K562 (cell line): Measurements from ENCODE around the gene MAD1L1. TPM values are rescaled to one million over a fixed set of nuclear protein-coding genes. Genes with fewer than 3 reads are reported as not detected.

Source experiments
- ATAC-seq: fragments of 200-7000 bp; cut with Tn5 transposase; 3 replicates; pipeline ENCODE4 v1.9.1; 2020; ENCODE audit warnings: moderate library complexity
- BruUV-seq: library from RNA; stranded (reverse); fragments of 400-500 nt; replicated peaks from 2 replicates; lab custom pipeline; 2021; lab: Mats Ljungman, UMichigan
- CTCF ChIA-PET: fragments of 300-600 bp; formaldehyde crosslinking; extraction: SDS; loops from one replicate; lab custom pipeline; 2021; ENCODE audit warnings: low intra/inter-chr PET ratio; lab: Yijun Ruan, JAX
- POLR2A ChIA-PET: fragments of 300-600, 350-650 bp; sonication (Branson Sonifier 250); formaldehyde crosslinking; extraction: SDS; loops from one replicate; lab custom pipeline; 2021; ENCODE audit warnings: antibody characterized with exemption, inconsistent platforms; lab: Yijun Ruan, JAX
- DNase-seq, 4 experiments: peaks; one replicate each; pipeline versions ENCODE4 v3.0.0 to v3.0.0-alpha.2; 2011 to 2018; ENCODE audit warnings: low spot score in 3 of 4, mixed read lengths in 3 of 4; ENCODE audit errors: extremely low read depth in 1 of 4
- FAIRE-seq: peaks from 2 replicates; lab custom pipeline; 2011; peaks lifted over from hg19 to GRCh38; lab: Jason Lieb, UNC
- H2AFZ ChIP-seq: 2 replicates; pipeline ENCODE4 v1.6.0; 2011; ENCODE audit warnings: low read depth, low read length, control low read depth, inconsistent platforms
- H3K27ac ChIP-seq: fragments of 200-600 bp; 3 replicates; pipeline ENCODE4 v1.8.0; 2011; ENCODE audit warnings: low read depth, mild to moderate bottlenecking, control low read depth, inconsistent platforms, low read length, moderate library complexity, mixed read lengths; ENCODE audit errors: extremely low read depth
- H3K27me3 ChIP-seq, 2 experiments: fragments of 300-600 bp in 1 of 2; 2 replicates in 1 of 2; 3 replicates in 1 of 2; pipeline versions ENCODE4 v1.6.0 to v1.8.0; 2011; ENCODE audit warnings: inconsistent platforms in 2 of 2, low read length in 2 of 2, mild to moderate bottlenecking in 1 of 2, mixed read lengths in 1 of 2, moderate library complexity in 1 of 2; ENCODE audit not compliant: control insufficient read depth in 2 of 2, insufficient read depth in 2 of 2
- H3K36me3 ChIP-seq: fragments of 300-600 bp; 3 replicates; pipeline ENCODE4 v1.8.0; 2011; ENCODE audit warnings: mild to moderate bottlenecking, low read length, inconsistent platforms; ENCODE audit not compliant: control insufficient read depth, insufficient read depth
- H3K4me1 ChIP-seq, 2 experiments: fragments of 200-600 bp in 1 of 2; replicated peaks in 1 of 2; 2 replicates in 1 of 2; 3 replicates in 1 of 2; pipeline versions ENCODE4 v1.5.1 to v1.8.0; 2011; ENCODE audit warnings: inconsistent platforms in 2 of 2, low read length in 2 of 2, mild to moderate bottlenecking in 1 of 2, mixed read lengths in 1 of 2, moderate library complexity in 1 of 2; ENCODE audit not compliant: control insufficient read depth in 2 of 2, insufficient read depth in 2 of 2
- H3K4me2 ChIP-seq: 2 replicates; pipeline ENCODE4 v1.6.1; 2011; ENCODE audit warnings: low read length, control low read depth, inconsistent platforms, mixed read lengths; ENCODE audit not compliant: insufficient read depth
- H3K4me3 ChIP-seq: fragments of 200-600 bp; sonication (generic), shearing (Covaris generic); 2 replicates; pipeline ENCODE4 v1.5.1; 2016; ENCODE audit warnings: control low read depth, inconsistent platforms
- H3K79me2 ChIP-seq: fragments of 200-600 bp; 3 replicates; pipeline ENCODE4 v1.8.0; 2011; ENCODE audit warnings: low read length, inconsistent platforms; ENCODE audit not compliant: control insufficient read depth, insufficient read depth
- H3K9ac ChIP-seq, 2 experiments: 2 replicates each; pipeline versions ENCODE4 v1.6.0 to v1.6.1; 2011; ENCODE audit warnings: low read depth in 2 of 2, low read length in 2 of 2, control low read depth in 1 of 2, inconsistent platforms in 1 of 2, mild to moderate bottlenecking in 1 of 2, mixed read lengths in 1 of 2; ENCODE audit not compliant: insufficient read depth in 1 of 2
- H3K9me1 ChIP-seq: one replicate; pipeline ENCODE4 v1.6.0; 2011; ENCODE audit warnings: inconsistent platforms, mild to moderate bottlenecking, low read length, moderate library complexity; ENCODE audit not compliant: control insufficient read depth, insufficient read depth
- H3K9me3 ChIP-seq: replicated peaks from 2 replicates; pipeline ENCODE4 v1.5.1; 2011; ENCODE audit warnings: low read depth, low read length, inconsistent platforms; ENCODE audit not compliant: control insufficient read depth, insufficient read depth
- H4K20me1 ChIP-seq: replicated peaks from 2 replicates; pipeline ENCODE4 v1.6.1; 2011; ENCODE audit warnings: low read length, inconsistent platforms, mixed read lengths; ENCODE audit not compliant: control insufficient read depth, insufficient read depth
- HSF4 ChIP-seq: fragments of 250-450 bp; sonication (Bioruptor Pico); IDR thresholded peaks from 2 replicates; pipeline ENCODE4 v2.1.2; 2022; ENCODE audit warnings: mild to moderate bottlenecking, moderate library complexity, borderline replicate concordance
- NELFE ChIP-seq: IDR thresholded peaks from 2 replicates; pipeline ENCODE4 v1.6.1; 2011; ENCODE audit warnings: mild to moderate bottlenecking; ENCODE audit not compliant: insufficient read depth, insufficient read length
- PBX2 ChIP-seq, 2 experiments: IDR thresholded peaks in 1 of 2; conservative IDR thresholded peaks in 1 of 2; 2 replicates each; pipeline ENCODE4 v1.6.1; 2016; ENCODE audit warnings: low read depth in 2 of 2, mild to moderate bottlenecking in 1 of 2, missing compliant biosample characterization in 1 of 2, missing genetic modification characterization in 1 of 2, moderate library complexity in 1 of 2
- TFE3 ChIP-seq: fragments of 450-650 bp; formaldehyde crosslinking; IDR thresholded peaks from 2 replicates; pipeline ENCODE4 v1.4.0; 2020; ENCODE audit warnings: mild to moderate bottlenecking, mixed read lengths
- WGBS: fragments of 100-300 bp; shearing (Covaris generic); methylation state at CpG from one replicate; pipeline ENCODE4 v1.1.6; 2016; ENCODE audit warnings: low coverage, mixed read lengths; ENCODE audit not compliant: insufficient coverage; ENCODE audit errors: missing lambda C conversion rate; 5-methylcytosine and 5-hydroxymethylcytosine counted together
- in situ Hi-C: fragments of 300-500 bp; cut with MboI; formaldehyde crosslinking; loops from 4 replicates; pipeline ENCODE4 v1.15.0; 2018; ENCODE audit warnings: inconsistent platforms, mixed read lengths
- intact Hi-C: fragments of 100-400 bp; cut with micrococcal nuclease; formaldehyde crosslinking; loops from 2 replicates; pipeline ENCODE4 v1.14.2; 2022
- polyA plus RNA-seq, 8 experiments: library from polyadenylated mRNA; depleted of rRNA in 4 of 8; stranded (reverse) in 5 of 8; unstranded in 3 of 8; fragments of >200 nt; fragmentation: Nextera tagmentation in 2 of 8; fragmentation: Illumina TruSeq in 1 of 8; extraction: Ambion mirVana in 2 of 8; extraction: Trizol in 1 of 8; gene quantifications; 2 replicates each; pipeline versions ENCODE4 v1.2.1 to v1.2.3, GENCODE V29; 2011 to 2014; ENCODE audit warnings: inconsistent platforms in 1 of 8, missing spikeins in 1 of 8
- total RNA-seq, 7 experiments: library from RNA; depleted of rRNA in 6 of 7; stranded (reverse); fragments of >200 nt in 6 of 7; fragmentation: Illumina TruSeq in 2 of 7; extraction: Trizol in 2 of 7; gene quantifications; 2 replicates each; pipeline versions ENCODE4 v1.2.1 to v1.2.3, GENCODE V29; 2011 to 2021; ENCODE audit warnings: low replicate concordance in 1 of 7

MAD1L1 gene
- total and polyA plus RNA-seq, 9 of the 15 experiments (the other 6 are each of a cell fraction or from before 2014, with no cell fraction given), result 1.7 to 89.7 (median 18.0) TPM

GRCh38 chr7:1853986-1854865 lies 378.5 kb downstream of the MAD1L1 start:
- ChIA-PET CTCF (no interaction called here), POLR2A (interaction anchor here (0.6 to 1.8 kb wide), 8 partner anchors 8 to 210 kb away, joined by 3 to 11 read pairs (median 4); no protein-coding TSS in a partner anchor)
- BruUV-seq, result no TSS peak
- peaks cover 3% of the 10 kb centered on the region for H3K9me3 ChIP-seq
- H3K4me1 ChIP-seq, result peaks cover 33 to 100% of the 10 kb centered on the region in 2 experiments
- peak overlapping the region; percentile 89 for H3K27ac ChIP-seq
- H3K4me2 ChIP-seq, result peak overlapping the region; percentile 84
- intact Hi-C loops (loop anchor here (2.0 to 10.0 kb wide), 3 partner anchors 21 to 251 kb away; no protein-coding TSS in a partner anchor), in situ Hi-C loops (no loop called here)
- H3K27me3 ChIP-seq, result no peaks in the 10 kb centered on the region
- no peaks in the 10 kb centered on the region for H4K20me1 ChIP-seq
- H3K79me2 ChIP-seq, result peaks cover 63% of the 10 kb centered on the region
- H2AFZ ChIP-seq, result no peak overlapping the region
- 2% methylated on average over 31 of the region's 38 CpGs for WGBS
- peaks cover 6% of the 10 kb centered on the region for H3K9me1 ChIP-seq
- H3K9ac ChIP-seq, result peak overlapping the region; percentile 76 to 97
- peak overlapping the region; percentile 56 for H3K4me3 ChIP-seq
- peaks cover 41% of the 10 kb centered on the region for H3K36me3 ChIP-seq
- DNase-seq (peak in 1 of 4 experiments; percentile 37), ATAC-seq (peak; percentile 14), FAIRE-seq (peak; percentile 46)
- TF ChIP-seq TFE3 (CRISPR knock-in tag) (no peak), HSF4 (CRISPR knock-in tag) (no peak), PBX2 (CRISPR knock-in tag; IDR thresholded peaks at IDR 0.05; ENCODE audit: low read depth) (no peak), PBX2 (tag; conservative IDR thresholded peaks at IDR 0.05; ENCODE audit: low read depth) (0 out of 2 replicates have a peak, but pooled peaks have one; percentile 3), NELFE (no peak)
